RWPE2 (cell line): ENCODE results near the gene GFOD1.

ENCODE experiments used
- ATAC-seq: fragments of 200-7000 bp; cut with Tn5 transposase; 3 replicates; pipeline ENCODE4 v1.9.1; 2021; ENCODE audit warnings: low read depth
- DNase-seq: peaks from one replicate; pipeline ENCODE4 v3.0.0-alpha.2; 2020; ENCODE audit warnings: low spot score
- H3K27ac ChIP-seq: fragments of 450-650 bp; 2 replicates; pipeline ENCODE4 v1.5.1; 2017; ENCODE audit warnings: mild to moderate bottlenecking; ENCODE audit not compliant: poor library complexity, severe bottlenecking
- H3K27me3 ChIP-seq: fragments of 250-450 bp; sonication (Bioruptor Pico); 2 replicates; pipeline ENCODE4 v1.5.1; 2021; ENCODE audit warnings: mild to moderate bottlenecking, moderate library complexity; ENCODE audit not compliant: insufficient read depth, poor library complexity, severe bottlenecking
- H3K36me3 ChIP-seq: fragments of 250-450 bp; sonication (Bioruptor Pico); 2 replicates; pipeline ENCODE4 v1.5.1; 2020; ENCODE audit warnings: low read depth, mild to moderate bottlenecking, moderate library complexity
- H3K4me1 ChIP-seq: fragments of 250-450 bp; sonication (Bioruptor Pico); 2 replicates; pipeline ENCODE4 v1.5.1; 2021; ENCODE audit warnings: mild to moderate bottlenecking, moderate library complexity; ENCODE audit not compliant: insufficient read depth, poor library complexity, severe bottlenecking
- H3K4me3 ChIP-seq: fragments of 250-450 bp; sonication (Bioruptor Pico); 2 replicates; pipeline ENCODE4 v1.5.1; 2021; ENCODE audit warnings: mild to moderate bottlenecking, moderate library complexity; ENCODE audit not compliant: severe bottlenecking
- H3K9me3 ChIP-seq: fragments of 250-450 bp; sonication (Bioruptor Pico); 2 replicates; pipeline ENCODE4 v1.5.1; 2021; ENCODE audit warnings: mild to moderate bottlenecking, moderate library complexity; ENCODE audit not compliant: severe bottlenecking
- CTCF ChIP-seq: fragments of 450-650 bp; IDR thresholded peaks from one replicate; pipeline ENCODE4 v1.5.1; 2017; ENCODE audit warnings: mild to moderate bottlenecking, moderate library complexity; ENCODE audit not compliant: poor library complexity, severe bottlenecking

Gene GFOD1

GRCh38 chr6:13484827-13485226 lies 2.6 kb downstream of the GFOD1 start:
- no peaks in the 10 kb centered on the region for H3K9me3 ChIP-seq
- peak overlapping the region; percentile 76 for H3K27ac ChIP-seq
- no peak for DNase-seq
- no peaks in the 10 kb centered on the region for H3K27me3 ChIP-seq
- ATAC-seq = no peak
- no peak for TF ChIP-seq CTCF
- H3K4me1 ChIP-seq = peaks cover 42% of the 10 kb centered on the region
- peak overlapping the region; percentile 68 for H3K4me3 ChIP-seq
- 0 out of 2 replicates have a peak, but pooled peaks cover 3% of the 10 kb centered on the region for H3K36me3 ChIP-seq

GRCh38 chr6:13484138-13484708 lies 3.2 kb downstream of the GFOD1 start:
- no peak for ATAC-seq
- no peaks in the 10 kb centered on the region for H3K9me3 ChIP-seq
- H3K36me3 ChIP-seq = peaks cover 8% of the 10 kb centered on the region; the same call in 1 of the 2 replicates
- no peaks in the 10 kb centered on the region for H3K27me3 ChIP-seq
- no peak for DNase-seq
- peak overlapping the region; percentile 76 for H3K27ac ChIP-seq
- H3K4me1 ChIP-seq = peaks cover 48% of the 10 kb centered on the region
- no peak overlapping the region for H3K4me3 ChIP-seq
- no peak for TF ChIP-seq CTCF

GRCh38 chr6:13480631-13481501 lies 6.5 kb downstream of the GFOD1 start:
- peak; percentile 60 for ATAC-seq
- Histone ChIP-seq H3K9me3 (no peaks in the 10 kb centered on the region), H3K4me1 (peaks cover 66% of the 10 kb centered on the region), H3K27me3 (no peaks in the 10 kb centered on the region), H3K27ac (peak overlapping the region; percentile 93), H3K36me3 (peaks cover 16% of the 10 kb centered on the region; the same call in 1 of the 2 replicates), H3K4me3 (no peak overlapping the region)
- no peak for TF ChIP-seq CTCF
- DNase-seq = no peak

- H3K27ac ChIP-seq = peak overlapping the region; percentile 93
- no peak for TF ChIP-seq CTCF
- peak; percentile 69 for ATAC-seq
- H3K4me1 ChIP-seq = peaks cover 68% of the 10 kb centered on the region
- no peaks in the 10 kb centered on the region for H3K9me3 ChIP-seq
- peaks cover 16% of the 10 kb centered on the region; the same call in 1 of the 2 replicates for H3K36me3 ChIP-seq
- H3K27me3 ChIP-seq = no peaks in the 10 kb centered on the region
- no peak for DNase-seq
- H3K4me3 ChIP-seq = no peak overlapping the region
These were observed 7.4 kb downstream of the GFOD1 start for GRCh38 chr6:13479971-13480434.
